ENCODE results near the gene STAT3.
A peak's percentile ranks its signal among the peaks of the same experiment; 100 is the strongest.

Gene STAT3

GRCh38 chr17:42329025-42329976, 58.9 kb downstream of the STAT3 start:
- TF ChIP-seq ZBTB7A (IDR thresholded peaks at IDR 0.05; ENCODE audit: low read depth) (no peak), TCF12 (IDR thresholded peaks at IDR 0.05; ENCODE audit: low read depth) (no peak), TEAD4 (IDR thresholded peaks at IDR 0.05) (peak; percentile 27; the same call in 1 of the 2 replicates), EGR1 (IDR thresholded peaks at IDR 0.05) (no peak), TAF1 (IDR thresholded peaks at IDR 0.05; ENCODE audit: low read depth) (no peak)

GRCh38 chr17:42325026-42325425, 63.2 kb downstream of the STAT3 start:
- TF ChIP-seq RAD21 (IDR thresholded peaks at IDR 0.05; ENCODE audit: low read depth) (no peak), TEAD4 (IDR thresholded peaks at IDR 0.05) (0 out of 2 replicates have a peak, but pooled peaks have one; percentile 30)

GRCh38 chr17:42323268-42323773, 64.9 kb downstream of the STAT3 start:
- TF ChIP-seq RAD21 (IDR thresholded peaks at IDR 0.05; ENCODE audit: low read depth) (no peak), CREB1 (IDR thresholded peaks at IDR 0.05; ENCODE audit: low read depth) (no peak), USF1 (IDR thresholded peaks at IDR 0.05) (no peak), TCF12 (IDR thresholded peaks at IDR 0.05; ENCODE audit: low read depth) (no peak), CEBPB (IDR thresholded peaks at IDR 0.05) (no peak), NFIC (IDR thresholded peaks at IDR 0.05) (no peak), YY1 (IDR thresholded peaks at IDR 0.05; ENCODE audit: low read depth) (no peak), FOXM1 (IDR thresholded peaks at IDR 0.05; ENCODE audit: borderline replicate concordance, low read depth) (no peak), EP300 (IDR thresholded peaks at IDR 0.05; ENCODE audit: borderline replicate concordance) (no peak), TEAD4 (IDR thresholded peaks at IDR 0.05) (no peak), TAF1 (IDR thresholded peaks at IDR 0.05; ENCODE audit: low read depth) (no peak), MAX (IDR thresholded peaks at IDR 0.05) (no peak)

- peak; percentile 98 for TF ChIP-seq RAD21 (IDR thresholded peaks at IDR 0.05; ENCODE audit: low read depth)
- no peak for TF ChIP-seq TCF12 (IDR thresholded peaks at IDR 0.05; ENCODE audit: low read depth)
Observed at GRCh38 chr17:42322382-42323267, 65.6 kb downstream of the STAT3 start.

- TF ChIP-seq MAX (IDR thresholded peaks at IDR 0.05) = no peak
Observed at GRCh38 chr17:42321555-42321954, 66.7 kb downstream of the STAT3 start.

- TF ChIP-seq EGR1 (IDR thresholded peaks at IDR 0.05) (no peak), FOXM1 (IDR thresholded peaks at IDR 0.05; ENCODE audit: borderline replicate concordance, low read depth) (no peak), ZBTB7A (IDR thresholded peaks at IDR 0.05; ENCODE audit: low read depth) (no peak), TAF1 (IDR thresholded peaks at IDR 0.05; ENCODE audit: low read depth) (no peak), TCF12 (IDR thresholded peaks at IDR 0.05; ENCODE audit: low read depth) (no peak), CEBPB (IDR thresholded peaks at IDR 0.05) (no peak), USF1 (IDR thresholded peaks at IDR 0.05) (no peak), CREB1 (IDR thresholded peaks at IDR 0.05; ENCODE audit: low read depth) (no peak), TEAD4 (IDR thresholded peaks at IDR 0.05) (no peak), REST (IDR thresholded peaks at IDR 0.05; ENCODE audit: low read depth) (no peak), YY1 (IDR thresholded peaks at IDR 0.05; ENCODE audit: low read depth) (no peak), EP300 (IDR thresholded peaks at IDR 0.05; ENCODE audit: borderline replicate concordance) (no peak), NFIC (IDR thresholded peaks at IDR 0.05) (no peak), RAD21 (IDR thresholded peaks at IDR 0.05; ENCODE audit: low read depth) (no peak), MAX (IDR thresholded peaks at IDR 0.05) (no peak)
Observed at GRCh38 chr17:42317266-42317845, 70.9 kb downstream of the STAT3 start.

- TF ChIP-seq ZBTB7A (IDR thresholded peaks at IDR 0.05; ENCODE audit: low read depth) = no peak
- TF ChIP-seq EGR1 (IDR thresholded peaks at IDR 0.05) = no peak
- TF ChIP-seq RAD21 (IDR thresholded peaks at IDR 0.05; ENCODE audit: low read depth) = no peak
- TF ChIP-seq REST (IDR thresholded peaks at IDR 0.05; ENCODE audit: low read depth) = no peak
- no peak for TF ChIP-seq USF1 (IDR thresholded peaks at IDR 0.05)
- no peak for TF ChIP-seq FOXM1 (IDR thresholded peaks at IDR 0.05; ENCODE audit: borderline replicate concordance, low read depth)
- TF ChIP-seq TEAD4 (IDR thresholded peaks at IDR 0.05) = no peak
- TF ChIP-seq EP300 (IDR thresholded peaks at IDR 0.05; ENCODE audit: borderline replicate concordance) = no peak
- no peak for TF ChIP-seq TCF12 (IDR thresholded peaks at IDR 0.05; ENCODE audit: low read depth)
- no peak for TF ChIP-seq CREB1 (IDR thresholded peaks at IDR 0.05; ENCODE audit: low read depth)
Observed at GRCh38 chr17:42316755-42317154, 71.5 kb downstream of the STAT3 start.

Data from Ishikawa (cell line).